GM12878 (cell line): ENCODE measurements around the gene TREH. TPM values are rescaled to one million over a fixed set of nuclear protein-coding genes. Genes with fewer than 3 reads are reported as not detected.

Experiments
- EZH2 ChIP-seq: IDR thresholded peaks from 2 replicates; pipeline ENCODE4 v1.6.1; 2012; ENCODE audit warnings: low read depth, mild to moderate bottlenecking, control low read depth, inconsistent platforms, low read length, borderline replicate concordance; ENCODE audit not compliant: control insufficient read depth
- RAD21 ChIP-seq: IDR thresholded peaks from 2 replicates; pipeline ENCODE4 v1.6.1; 2011; ENCODE audit warnings: mild to moderate bottlenecking, low read depth, low read length, moderate library complexity; ENCODE audit not compliant: insufficient read depth
- RELB ChIP-seq: fragments of 450-650 bp; IDR thresholded peaks from 2 replicates; pipeline ENCODE4 v1.6.1; 2017; ENCODE audit warnings: low read depth, mild to moderate bottlenecking, moderate library complexity
- ZBTB4 ChIP-seq: fragments of 450-650 bp; formaldehyde crosslinking; IDR thresholded peaks from 2 replicates; pipeline ENCODE4 v1.4.0; 2022; ENCODE audit warnings: mild to moderate bottlenecking, moderate library complexity
- ZZZ3 ChIP-seq: IDR thresholded peaks from 2 replicates; pipeline ENCODE4 v1.6.1; 2011; ENCODE audit warnings: low read depth; ENCODE audit not compliant: control insufficient read depth, insufficient read length
- polyA plus RNA-seq, 11 experiments: library from polyadenylated mRNA; depleted of rRNA in 4 of 11; unstranded in 6 of 11; stranded (reverse) in 5 of 11; fragments of >200 nt; fragmentation: Nextera tagmentation in 4 of 11; fragmentation: Illumina TruSeq in 1 of 11; extraction: Ambion mirVana in 4 of 11; extraction: Trizol in 1 of 11; gene quantifications; 1 replicate in 1 of 11; 2 replicates in 10 of 11; pipeline versions ENCODE4 v1.2.1 to v1.2.3, GENCODE V29; 2011 to 2016; ENCODE audit warnings: inconsistent platforms in 2 of 11, missing spikeins in 2 of 11, low read depth in 1 of 11
- total RNA-seq, 4 experiments: library from RNA; depleted of rRNA in 3 of 4; stranded (reverse); fragments of >200 nt in 3 of 4; fragmentation: Illumina TruSeq in 1 of 4; extraction: Trizol in 1 of 4; gene quantifications; 2 replicates each; pipeline versions ENCODE4 v1.2.1 to v1.2.3, GENCODE V29; 2013 to 2021

Gene TREH
- total and polyA plus RNA-seq, 10 of the 15 experiments (the other 5 are each of a cell fraction or from before 2014, with no cell fraction given): not detected

GRCh38 chr11:118656563-118657165, 22.8 kb downstream of the TREH start (continued):
- TF ChIP-seq RELB: no peak
- TF ChIP-seq EZH2: no peak
- TF ChIP-seq ZZZ3: no peak
- TF ChIP-seq RAD21: no peak
- TF ChIP-seq ZBTB4 (CRISPR knock-in tag): no peak
